H9 (cell line): Measurements from ENCODE around the gene SPTY2D1. TPM values are rescaled to one million over a fixed set of nuclear protein-coding genes. Genes with fewer than 3 reads are reported as not detected.

Experiments
- DNase-seq: peaks from one replicate; pipeline ENCODE4 v3.0.0-alpha.2; 2017
- H2AFZ ChIP-seq: one replicate; pipeline ENCODE4 v1.6.1; 2013; ENCODE audit warnings: mild to moderate bottlenecking, low read length, control low read depth, moderate library complexity
- H2AK5ac ChIP-seq: 2 replicates; pipeline ENCODE4 v1.6.1; 2013; ENCODE audit warnings: low read length, control low read depth, mixed read lengths; ENCODE audit not compliant: insufficient read length
- H2BK120ac ChIP-seq: one replicate; pipeline ENCODE4 v1.6.1; 2013; ENCODE audit warnings: low read depth, mild to moderate bottlenecking, low read length, control low read depth, inconsistent platforms; ENCODE audit not compliant: poor library complexity, severe bottlenecking
- H2BK12ac ChIP-seq: 2 replicates; pipeline ENCODE4 v1.6.1; 2013; ENCODE audit warnings: low read length, control low read depth, mixed read lengths, low read depth; ENCODE audit not compliant: insufficient read length
- H2BK15ac ChIP-seq: 2 replicates; pipeline ENCODE4 v1.6.1; 2013; ENCODE audit warnings: low read depth, low read length, control low read depth
- H2BK20ac ChIP-seq: one replicate; pipeline ENCODE4 v1.6.1; 2013; ENCODE audit warnings: low read depth, mild to moderate bottlenecking, low read length, control low read depth, inconsistent platforms; ENCODE audit not compliant: poor library complexity, severe bottlenecking
- H2BK5ac ChIP-seq: 2 replicates; pipeline ENCODE4 v1.6.1; 2013; ENCODE audit warnings: low read length, control low read depth, mixed read lengths; ENCODE audit not compliant: insufficient read length
- H3K14ac ChIP-seq: 2 replicates; pipeline ENCODE4 v1.6.1; 2013; ENCODE audit warnings: low read length, control low read depth; ENCODE audit not compliant: insufficient read depth
- H3K18ac ChIP-seq: 2 replicates; pipeline ENCODE4 v1.6.1; 2013; ENCODE audit warnings: low read depth, mild to moderate bottlenecking, mixed read lengths, low read length, control low read depth; ENCODE audit not compliant: insufficient read length
- H3K23ac ChIP-seq: 2 replicates; pipeline ENCODE4 v1.6.1; 2013; ENCODE audit warnings: low read length, control low read depth, mixed read lengths, low read depth; ENCODE audit not compliant: insufficient read length
- H3K23me2 ChIP-seq: 2 replicates; pipeline ENCODE4 v1.6.1; 2013; ENCODE audit warnings: low read depth, mild to moderate bottlenecking, mixed read lengths, low read length, control low read depth; ENCODE audit not compliant: insufficient read length, poor library complexity, severe bottlenecking
- H3K27ac ChIP-seq: 2 replicates; pipeline ENCODE4 v1.5.1; 2013; ENCODE audit warnings: low read length, control low read depth, mixed read lengths, low read depth; ENCODE audit not compliant: insufficient read length
- H3K27me3 ChIP-seq: 2 replicates; pipeline ENCODE4 v1.6.1; 2013; ENCODE audit warnings: low read length, control low read depth, inconsistent platforms; ENCODE audit not compliant: insufficient read depth
- H3K4ac ChIP-seq: 2 replicates; pipeline ENCODE4 v1.6.1; 2013; ENCODE audit warnings: low read depth, mild to moderate bottlenecking, control low read depth, inconsistent platforms, low read length, moderate library complexity
- H3K4me1 ChIP-seq: 2 replicates; pipeline ENCODE4 v1.6.1; 2013; ENCODE audit warnings: low read length, control low read depth, inconsistent platforms; ENCODE audit not compliant: insufficient read depth
- H3K4me2 ChIP-seq: 2 replicates; pipeline ENCODE4 v1.6.1; 2013; ENCODE audit warnings: low read length, control low read depth, mixed read lengths; ENCODE audit not compliant: insufficient read length, insufficient read depth
- H3K56ac ChIP-seq: 2 replicates; pipeline ENCODE4 v1.6.1; 2013; ENCODE audit warnings: low read depth, mild to moderate bottlenecking, mixed read lengths, low read length, control low read depth; ENCODE audit not compliant: insufficient read length
- H3K79me1 ChIP-seq: 2 replicates; pipeline ENCODE4 v1.6.1; 2013; ENCODE audit warnings: low read depth, mild to moderate bottlenecking, moderate library complexity, low read length, control low read depth, inconsistent platforms; ENCODE audit not compliant: insufficient read depth, poor library complexity, severe bottlenecking
- H3K79me2 ChIP-seq: 2 replicates; pipeline ENCODE4 v1.6.1; 2013; ENCODE audit warnings: low read length, control low read depth, inconsistent platforms; ENCODE audit not compliant: insufficient read depth
- H3K9ac ChIP-seq: 2 replicates; pipeline ENCODE4 v1.6.1; 2013; ENCODE audit warnings: low read length, control low read depth, mixed read lengths; ENCODE audit not compliant: insufficient read length; ENCODE audit errors: extremely low read depth
- H3K9me3 ChIP-seq: one replicate; pipeline ENCODE4 v1.6.1; 2013; ENCODE audit warnings: low read depth, low read length, inconsistent platforms; ENCODE audit not compliant: control insufficient read depth
- H3T11ph ChIP-seq: one replicate; pipeline ENCODE4 v1.6.1; 2013; ENCODE audit warnings: mild to moderate bottlenecking, low read length, control low read depth, inconsistent platforms
- H4K20me1 ChIP-seq: one replicate; pipeline ENCODE4 v1.6.1; 2013; ENCODE audit not compliant: control insufficient read depth, insufficient read length, insufficient read depth
- H4K5ac ChIP-seq: 2 replicates; pipeline ENCODE4 v1.6.1; 2013; ENCODE audit warnings: low read depth, mild to moderate bottlenecking, mixed read lengths, low read length, control low read depth; ENCODE audit not compliant: insufficient read length
- H4K8ac ChIP-seq: replicated peaks from 2 replicates; pipeline ENCODE4 v1.6.1; 2013; ENCODE audit warnings: low read length, control low read depth, mixed read lengths, low read depth; ENCODE audit not compliant: insufficient read length
- H4K91ac ChIP-seq: 2 replicates; pipeline ENCODE4 v1.6.1; 2013; ENCODE audit warnings: low read depth, mild to moderate bottlenecking, moderate library complexity, mixed read lengths, low read length, control low read depth; ENCODE audit not compliant: insufficient read length
- H3K27ac Mint-ChIP-seq, 3 experiments: 2 replicates in 2 of 3; 3 replicates in 1 of 3; pipeline ENCODE4 v1.8.0; 2020 to 2021; ENCODE audit warnings: mixed read lengths in 3 of 3, mild to moderate bottlenecking in 1 of 3, moderate library complexity in 1 of 3
- H3K27me3 Mint-ChIP-seq: 2 replicates; pipeline ENCODE4 v1.8.0; 2021; ENCODE audit warnings: low read depth, mild to moderate bottlenecking, moderate library complexity, mixed read lengths
- H3K36me3 Mint-ChIP-seq, 3 experiments: 2 replicates in 2 of 3; 3 replicates in 1 of 3; pipeline ENCODE4 v1.8.0; 2020 to 2021; ENCODE audit warnings: low read depth in 3 of 3, mixed read lengths in 3 of 3; ENCODE audit not compliant: insufficient read depth in 1 of 3
- H3K4me1 Mint-ChIP-seq, 2 experiments: 2 replicates each; pipeline ENCODE4 v1.8.0; 2020; ENCODE audit warnings: mixed read lengths in 2 of 2
- H3K4me3 Mint-ChIP-seq, 2 experiments: 2 replicates in 1 of 2; 3 replicates in 1 of 2; pipeline ENCODE4 v1.8.0; 2020 to 2021; ENCODE audit warnings: mild to moderate bottlenecking in 2 of 2, mixed read lengths in 2 of 2, moderate library complexity in 1 of 2
- H3K9me3 Mint-ChIP-seq, 2 experiments: 2 replicates in 1 of 2; 3 replicates in 1 of 2; pipeline ENCODE4 v1.8.0; 2020; ENCODE audit warnings: mild to moderate bottlenecking in 2 of 2, mixed read lengths in 2 of 2, moderate library complexity in 1 of 2
- CTCF ChIP-seq: fragments of 200-600 bp; sonication (generic); conservative IDR thresholded peaks from 3 replicates; pipeline ENCODE4 v1.8.0; 2021; ENCODE audit warnings: antibody characterized with exemption, mild to moderate bottlenecking
- WGBS: extraction: QIAGEN DNeasy Blood & Tissue Kit; methylation state at CpG from one replicate; pipeline ENCODE4 v1.1.7; 2013; ENCODE audit warnings: missing lambda C conversion rate, low lambda C conversion rate, mixed read lengths; ENCODE audit not compliant: insufficient read length; ENCODE audit errors: extremely low coverage; 5-methylcytosine and 5-hydroxymethylcytosine counted together
- total RNA-seq: library from RNA; stranded (reverse); gene quantifications from 2 replicates; pipeline ENCODE4 v1.2.1, GENCODE V29; 2021

SPTY2D1 gene
- total RNA-seq, 1 experiment from 2014 or later = 15.9 TPM

GRCh38 chr11:18618342-18619025 is 15.7 kb downstream of the SPTY2D1 start:
- Histone ChIP-seq H2AFZ (no peak overlapping the region), H3K79me1 (no peaks in the 10 kb centered on the region), H3K56ac (no peak overlapping the region), H3K27ac (no peak overlapping the region), H2AK5ac (no peak overlapping the region), H4K20me1 (no peaks in the 10 kb centered on the region), H2BK15ac (no peak overlapping the region), H3K14ac (no peak overlapping the region), H3T11ph (no peak overlapping the region), H2BK120ac (no peak overlapping the region), H2BK12ac (no peak overlapping the region), H3K18ac (no peak overlapping the region), H2BK5ac (no peak overlapping the region), H3K23me2 (no peaks in the 10 kb centered on the region), H3K27me3 (no peaks in the 10 kb centered on the region), H3K4ac (no peak overlapping the region), H2BK20ac (no peak overlapping the region), H3K4me1 (no peaks in the 10 kb centered on the region), H4K91ac (no peak overlapping the region), H3K23ac (no peak overlapping the region), H3K9ac (no peak overlapping the region), H3K4me2 (no peak overlapping the region), H3K79me2 (peaks cover 3% of the 10 kb centered on the region; the same call in 1 of the 2 replicates), H4K5ac (no peak overlapping the region), H3K9me3 (no peaks in the 10 kb centered on the region), H4K8ac (no peak overlapping the region)
- no peak for DNase-seq
- no peak for TF ChIP-seq CTCF
- Mint-ChIP-seq H3K36me3 (peaks cover 6 to 19% (median 18%) of the 10 kb centered on the region in 3 experiments; a peak in 6 of 7 replicates), H3K4me3 (no peak overlapping the region), H3K4me1 (no peaks in the 10 kb centered on the region), H3K9me3 (no peaks in the 10 kb centered on the region), H3K27ac (no peak overlapping the region), H3K27me3 (no peaks in the 10 kb centered on the region)
- no CpG with 5 or more reads among the region's 5 CpGs for WGBS
